Large intestine (tissue), 12 donors: Measurements from ENCODE around the gene CELA3B. TPM values are rescaled to one million over a fixed set of nuclear protein-coding genes. Genes with fewer than 3 reads are reported as not detected.
"Not testable (repeated sequence)": the region's sequence is repeated elsewhere in the genome, so short reads cannot be mapped to it uniquely, and the experiment has no call there.

Source experiments
- DNase-seq, 2 donors: peaks; one replicate each; pipeline versions ENCODE4 v3.0.0 to v3.0.0-alpha.2; 2013
- H3K27ac ChIP-seq: one replicate; pipeline ENCODE4 v1.5.1; 2013; ENCODE audit warnings: low read length
- H3K27me3 ChIP-seq: 2 replicates; pipeline ENCODE4 v1.6.1; 2013; ENCODE audit warnings: low read length; ENCODE audit not compliant: control insufficient read depth, insufficient read depth
- H3K36me3 ChIP-seq: 2 replicates; pipeline ENCODE4 v1.6.1; 2013; ENCODE audit warnings: low read length; ENCODE audit not compliant: control insufficient read depth, insufficient read depth
- H3K4me1 ChIP-seq: one replicate; pipeline ENCODE4 v1.6.1; 2013; ENCODE audit warnings: low read length; ENCODE audit not compliant: control insufficient read depth, insufficient read depth
- H3K4me3 ChIP-seq: one replicate; pipeline ENCODE4 v1.5.1; 2013; ENCODE audit warnings: low read length
- H3K9me3 ChIP-seq: one replicate; pipeline ENCODE4 v1.6.1; 2013; ENCODE audit warnings: mild to moderate bottlenecking, low read depth, low read length, moderate library complexity; ENCODE audit not compliant: control insufficient read depth
- WGBS: methylation state at CpG from one replicate; pipeline ENCODE4 v1.1.5; 2013; ENCODE audit warnings: low lambda C conversion rate; ENCODE audit not compliant: insufficient coverage; 5-methylcytosine and 5-hydroxymethylcytosine counted together
- long read RNA-seq, 11 donors: transcript quantifications; one replicate each; lab custom pipeline, GENCODE V29; 2026
- polyA plus RNA-seq: library from polyadenylated mRNA; unstranded; fragments of 120-200 nt; gene quantifications from one replicate; pipeline ENCODE4 v1.2.1, GENCODE V29; 2013

CELA3B gene, protein sequence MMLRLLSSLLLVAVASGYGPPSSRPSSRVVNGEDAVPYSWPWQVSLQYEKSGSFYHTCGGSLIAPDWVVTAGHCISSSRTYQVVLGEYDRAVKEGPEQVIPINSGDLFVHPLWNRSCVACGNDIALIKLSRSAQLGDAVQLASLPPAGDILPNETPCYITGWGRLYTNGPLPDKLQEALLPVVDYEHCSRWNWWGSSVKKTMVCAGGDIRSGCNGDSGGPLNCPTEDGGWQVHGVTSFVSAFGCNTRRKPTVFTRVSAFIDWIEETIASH
- 0.21 TPM for polyA plus RNA-seq
- long read RNA-seq, donor 1: 0 reads
- long read RNA-seq, donor 2: 0 reads
- long read RNA-seq, donor 3: 0 reads
- long read RNA-seq, donor 4: 0 reads
- long read RNA-seq, donor 5, partial matches to known transcripts: 0 of 1 reads
- long read RNA-seq, donor 5, other reads (novel, unspliced or antisense): 0 of 1 reads
- long read RNA-seq, donor 6: 0 reads
- long read RNA-seq, donor 7: 0 reads
- long read RNA-seq, donor 8: 0 reads
- long read RNA-seq, donor 9: 0 reads
- long read RNA-seq, donor 10, partial matches to known transcripts: 0 of 1 reads
- long read RNA-seq, donor 10, other reads (novel, unspliced or antisense): 0 of 1 reads
- long read RNA-seq, donor 11: 0 reads

DNA sequence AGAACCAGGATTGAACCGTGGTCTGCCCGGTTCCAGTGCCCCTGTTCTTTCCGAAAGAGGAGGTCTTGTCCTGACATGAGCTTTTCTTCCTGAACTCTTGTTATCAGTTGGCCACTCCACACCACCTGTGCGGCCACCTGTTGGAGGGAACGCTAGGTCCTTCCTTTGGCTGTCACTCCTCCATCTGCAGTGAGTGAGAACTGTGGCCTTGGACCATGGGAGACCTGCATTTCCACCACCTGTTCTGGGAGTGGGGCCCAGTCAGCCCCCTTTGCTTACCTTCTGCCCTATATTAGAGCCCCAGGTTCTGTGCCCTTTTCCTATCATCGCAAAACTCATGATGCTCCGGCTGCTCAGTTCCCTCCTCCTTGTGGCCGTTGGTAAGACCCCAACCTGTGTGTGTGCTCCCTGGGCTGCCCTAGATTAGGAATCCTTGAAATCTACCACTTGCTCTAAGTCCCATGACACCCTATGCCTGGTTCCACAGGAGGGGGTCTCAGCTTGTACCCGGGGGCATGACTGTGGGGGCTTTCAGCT, at the start of gene CELA3B:
Gene CELA3B (plus strand): TSS at position 320 of the 537 bp plus-strand sequence. CDS start 18 bp downstream, at position 338.
- no CpG with 5 or more reads among the region's 9 CpGs for WGBS
- H3K36me3 ChIP-seq, H3K9me3 ChIP-seq, DNase-seq, H3K27me3 ChIP-seq, H3K4me3 ChIP-seq, H3K27ac ChIP-seq: not testable (repeated sequence)
- peaks cover 11% of the 10 kb centered on the region for H3K4me1 ChIP-seq

DNA sequence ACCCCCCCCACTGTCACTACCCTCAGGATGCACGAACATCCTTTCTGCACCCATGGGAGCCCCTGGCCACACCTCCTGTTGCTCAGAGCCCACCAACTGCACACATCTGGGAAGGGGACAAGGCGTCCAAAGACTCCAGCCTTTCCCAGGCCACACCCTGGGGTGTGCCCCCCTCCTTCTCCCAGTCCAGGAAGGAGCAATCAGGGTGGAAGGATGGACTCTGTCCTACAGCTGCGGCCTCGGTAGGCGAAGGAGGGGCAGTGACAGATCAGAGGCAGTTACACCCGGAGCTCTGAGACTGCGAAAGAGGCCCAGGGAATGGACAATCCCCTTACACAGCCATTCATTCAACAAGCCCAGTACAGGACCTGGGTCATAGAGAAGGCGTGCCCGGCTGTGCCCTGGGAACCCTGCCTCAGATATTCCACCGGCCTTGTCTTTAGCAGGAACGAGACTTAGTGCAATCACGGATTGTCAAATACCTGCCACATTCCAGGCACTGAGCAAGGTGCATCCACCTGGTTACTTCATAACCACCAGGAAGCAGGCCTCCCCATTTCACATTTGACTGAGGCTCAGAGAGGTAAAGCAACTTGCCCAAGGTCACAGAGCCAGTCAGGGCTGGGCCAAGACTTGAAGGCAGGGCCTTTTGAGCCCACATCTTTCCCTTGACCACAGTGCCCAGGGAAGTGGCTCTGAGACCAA, 49.1 kb upstream of the CELA3B start:
- no peaks in the 10 kb centered on the region for H3K27me3 ChIP-seq
- DNase-seq: peak; percentile 97 to 99
- H3K9me3 ChIP-seq: no peaks in the 10 kb centered on the region
- H3K36me3 ChIP-seq: no peaks in the 10 kb centered on the region
- no CpG with 5 or more reads among the region's 12 CpGs for WGBS
- H3K27ac ChIP-seq: peak overlapping the region; percentile 95
- H3K4me3 ChIP-seq: no peak overlapping the region
- peaks cover 93% of the 10 kb centered on the region for H3K4me1 ChIP-seq

DNA sequence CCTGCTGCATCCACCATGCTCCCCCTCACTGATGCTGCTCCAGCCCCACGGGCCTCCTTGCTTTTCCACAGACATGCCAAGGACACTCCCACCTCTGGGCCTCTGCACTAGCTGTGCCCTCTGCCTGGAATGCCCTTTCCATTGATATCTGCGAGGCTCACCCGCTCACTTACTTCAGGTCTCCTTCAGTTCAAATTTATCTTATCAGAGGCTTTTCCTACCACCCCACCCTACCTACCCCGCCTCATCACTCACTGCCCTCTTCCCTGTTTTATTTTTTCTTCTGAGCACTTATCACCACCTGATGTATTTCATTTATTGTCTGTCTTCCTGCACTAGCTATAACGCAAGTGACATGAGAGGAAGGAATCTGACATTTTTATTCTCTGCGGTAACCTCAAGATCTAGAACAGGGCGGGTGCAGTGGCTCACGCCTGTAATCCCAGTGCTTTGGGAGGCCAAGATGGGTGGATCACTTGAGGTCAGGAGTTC, 46.7 kb upstream of the CELA3B start:
- Histone ChIP-seq H3K4me1 (peaks cover 87% of the 10 kb centered on the region), H3K27ac (peak overlapping the region; percentile 74)
- WGBS: 13% methylated on average over 3 of the region's 8 CpGs

DNA sequence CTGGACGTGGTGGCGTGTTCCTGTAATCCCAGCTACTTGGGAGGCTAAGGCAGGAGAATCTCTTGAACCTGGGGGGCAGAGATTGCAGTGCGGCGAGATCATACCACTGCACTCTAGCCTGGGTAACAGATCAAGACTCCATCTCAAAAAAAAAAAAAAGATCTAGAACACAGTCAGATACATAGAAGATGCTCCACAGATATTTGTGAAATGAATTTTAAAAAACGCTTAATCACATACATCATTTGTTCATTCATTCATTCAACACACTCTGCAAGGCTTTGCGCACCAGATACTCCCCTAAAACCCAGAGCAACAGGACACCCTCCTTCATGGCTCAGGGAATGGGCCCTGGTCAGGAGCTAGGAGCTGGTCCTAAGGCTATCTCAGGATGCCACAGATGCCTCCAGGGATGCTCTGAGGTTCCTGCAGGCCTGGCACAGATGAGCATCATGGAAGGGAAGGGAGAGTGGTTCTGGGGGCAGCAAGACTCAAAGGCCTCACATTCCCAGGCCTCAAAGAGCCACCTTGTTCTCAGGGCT, 46.1 kb upstream of the CELA3B start:
- peak overlapping the region; percentile 74 for H3K27ac ChIP-seq
- no CpG with 5 or more reads among the region's 6 CpGs for WGBS
- peaks cover 87% of the 10 kb centered on the region for H3K4me1 ChIP-seq
- no peak overlapping the region for H3K4me3 ChIP-seq
- no peaks in the 10 kb centered on the region for H3K9me3 ChIP-seq
- no peaks in the 10 kb centered on the region for H3K36me3 ChIP-seq
- H3K27me3 ChIP-seq: no peaks in the 10 kb centered on the region
- no peak for DNase-seq

More for the DNA sequence above, 46.7 kb upstream of the CELA3B start:
- H3K9me3 ChIP-seq: no peaks in the 10 kb centered on the region
- no peaks in the 10 kb centered on the region for H3K27me3 ChIP-seq
- peak; percentile 61 to 87 for DNase-seq
- H3K36me3 ChIP-seq: no peaks in the 10 kb centered on the region
- no peak overlapping the region for H3K4me3 ChIP-seq

DNA sequence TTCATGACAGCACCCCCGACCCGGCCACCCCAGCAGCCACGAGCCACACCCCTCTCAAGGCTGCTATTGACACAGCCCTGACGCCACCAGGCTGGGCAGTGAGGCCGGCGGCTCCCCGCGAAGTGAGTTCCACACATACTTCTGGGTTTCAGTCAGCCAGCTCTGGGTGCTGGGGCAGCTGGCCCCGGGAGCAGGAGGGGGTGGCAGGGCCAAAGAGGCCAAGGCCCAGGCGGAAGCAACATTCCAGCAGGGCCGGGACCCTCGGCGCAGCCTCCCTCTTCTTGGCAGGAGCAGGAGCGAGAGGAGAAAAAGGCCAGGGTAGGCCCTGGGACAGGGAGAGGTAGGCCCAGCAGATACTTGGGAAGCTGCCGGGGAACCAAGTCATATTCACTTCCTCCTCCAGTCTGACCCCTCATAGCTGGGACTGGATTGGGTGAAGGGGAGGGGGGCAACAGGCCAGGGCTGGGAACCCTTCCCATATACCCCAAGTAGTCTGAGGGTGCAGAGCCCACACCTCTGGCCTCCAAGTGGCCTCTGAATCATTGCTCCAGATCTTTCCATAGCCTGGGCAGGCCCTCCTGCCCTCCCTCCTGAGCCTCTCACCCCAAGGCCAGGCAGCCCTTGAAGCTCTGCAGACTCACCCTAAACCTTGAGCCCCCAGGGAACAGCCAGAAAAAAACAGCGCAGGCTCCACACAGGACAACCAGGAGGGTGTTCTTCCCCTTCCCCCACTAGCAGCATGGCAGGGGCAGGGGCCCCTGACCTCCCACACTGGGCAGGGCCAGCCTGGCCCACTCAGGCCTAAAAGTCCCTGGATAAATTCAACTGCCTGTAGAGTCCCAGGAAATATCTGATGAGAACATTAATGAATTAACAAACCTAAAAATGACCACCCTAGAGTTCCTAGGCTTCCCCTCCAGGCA, 45.4 kb upstream of the CELA3B start:
- WGBS: no CpG with 5 or more reads among the region's 16 CpGs
- Histone ChIP-seq H3K4me3 (no peak overlapping the region), H3K27me3 (no peaks in the 10 kb centered on the region), H3K4me1 (peaks cover 86% of the 10 kb centered on the region), H3K27ac (peak overlapping the region; percentile 74), H3K9me3 (no peaks in the 10 kb centered on the region), H3K36me3 (no peaks in the 10 kb centered on the region)
- DNase-seq: peak; percentile 76 to 82

DNA sequence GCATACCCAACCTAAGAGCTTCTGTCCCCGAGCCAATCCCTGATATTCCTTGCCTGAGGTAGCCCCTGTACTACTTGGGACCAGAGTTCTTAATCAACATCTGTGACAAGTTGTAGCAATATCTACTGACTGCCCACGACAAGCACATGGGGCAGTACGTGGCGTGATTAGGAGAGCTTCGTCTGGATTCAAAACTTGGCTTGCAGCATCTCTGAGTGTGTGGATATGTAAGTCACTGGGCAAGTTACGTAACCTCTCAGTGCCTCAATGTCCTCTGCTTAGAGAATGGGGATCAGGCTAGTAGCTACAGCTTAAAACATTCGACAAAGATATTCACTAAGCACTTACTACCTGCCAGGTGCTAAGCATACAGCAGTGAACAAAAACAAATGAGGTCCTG, 44.7 kb upstream of the CELA3B start:
- no peaks in the 10 kb centered on the region for H3K36me3 ChIP-seq
- no CpG with 5 or more reads among the region's 7 CpGs for WGBS
- H3K4me1 ChIP-seq: peaks cover 79% of the 10 kb centered on the region
- no peaks in the 10 kb centered on the region for H3K27me3 ChIP-seq
- H3K27ac ChIP-seq: peak overlapping the region; percentile 74
- no peaks in the 10 kb centered on the region for H3K9me3 ChIP-seq
- DNase-seq: peak in 1 of 2 donors; percentile 35
- H3K4me3 ChIP-seq: no peak overlapping the region

DNA sequence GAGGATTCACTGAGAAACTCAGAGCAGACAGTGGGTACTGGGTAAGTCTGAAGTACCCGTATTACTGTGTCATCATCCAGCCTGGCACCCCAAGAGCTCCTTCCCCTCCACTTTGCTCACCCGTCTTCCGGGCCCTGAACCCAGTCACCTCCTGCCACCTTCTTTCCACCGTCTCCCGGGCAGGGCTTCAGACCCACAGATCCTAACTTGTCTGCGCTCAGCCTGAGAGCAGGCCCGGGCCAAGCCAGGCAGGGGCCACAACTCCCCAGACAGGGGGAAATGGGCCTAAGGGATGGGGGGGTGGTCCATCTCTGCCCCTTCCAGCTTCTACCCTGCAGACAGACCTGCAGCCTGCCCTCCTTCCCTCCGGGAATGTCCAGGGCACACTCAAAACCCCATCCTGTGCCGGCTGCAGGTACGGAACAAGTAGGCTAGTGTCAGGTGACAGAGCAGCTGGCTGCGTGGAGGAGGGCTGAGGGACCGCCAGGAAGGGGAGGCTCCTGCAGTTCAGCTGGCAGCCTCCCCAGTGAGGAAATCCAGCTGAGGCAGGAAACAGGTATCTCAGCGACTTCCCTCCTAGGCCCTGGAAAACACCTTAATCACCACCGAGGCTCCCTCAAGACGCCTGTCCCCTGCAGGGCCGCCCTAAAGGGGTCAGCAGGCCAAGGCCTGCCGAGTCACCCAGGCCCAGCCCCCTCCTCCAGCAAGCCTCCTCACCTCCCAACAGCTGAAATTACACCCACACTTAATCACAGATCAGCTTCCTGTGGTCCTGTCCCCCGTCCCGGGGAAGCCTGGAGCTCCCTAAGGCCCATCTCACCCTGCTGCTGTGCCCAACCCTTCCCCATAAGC, 43.2 kb upstream of the CELA3B start:
- no peaks in the 10 kb centered on the region for H3K27me3 ChIP-seq
- H3K4me1 ChIP-seq: peaks cover 79% of the 10 kb centered on the region
- H3K27ac ChIP-seq: peak overlapping the region; percentile 37
- H3K4me3 ChIP-seq: peak overlapping the region; percentile 15
- DNase-seq: peak in 1 of 2 donors; percentile 61
- no peaks in the 10 kb centered on the region for H3K36me3 ChIP-seq
- no peaks in the 10 kb centered on the region for H3K9me3 ChIP-seq
- whole genome bisulfite sequencing: no CpG with 5 or more reads among the region's 19 CpGs

DNA sequence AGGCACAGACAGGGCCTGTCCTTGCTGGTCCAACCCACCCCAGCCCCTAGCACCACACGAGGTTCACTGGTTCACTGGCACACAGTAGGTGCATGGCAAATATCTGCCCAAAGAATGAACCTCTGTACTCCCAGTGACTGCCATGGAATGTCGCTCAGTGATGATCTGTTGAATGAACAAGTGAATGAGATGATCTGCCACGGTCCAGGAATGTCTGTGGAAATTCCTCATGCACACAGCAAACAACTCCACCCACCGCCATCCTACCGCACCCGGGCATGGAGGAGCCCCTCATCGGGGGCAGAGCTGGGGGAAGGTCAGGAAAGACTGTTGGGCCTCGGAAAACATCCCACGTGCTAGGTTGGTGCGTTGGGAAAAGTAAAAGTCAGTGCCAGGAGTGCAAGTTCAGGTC, 41.4 kb upstream of the CELA3B start:
- no peaks in the 10 kb centered on the region for H3K9me3 ChIP-seq
- no peaks in the 10 kb centered on the region for H3K27me3 ChIP-seq
- peaks cover 76% of the 10 kb centered on the region for H3K4me1 ChIP-seq
- H3K27ac ChIP-seq: peak overlapping the region; percentile 75
- peak overlapping the region; percentile 83 for H3K4me3 ChIP-seq
- peak in 1 of 2 donors; percentile 35 for DNase-seq
- WGBS: 20% methylated on average over 2 of the region's 10 CpGs
- no peaks in the 10 kb centered on the region for H3K36me3 ChIP-seq
